ENCODE data around the gene PODXL2. TPM values are rescaled to one million over a fixed set of nuclear protein-coding genes. Genes with fewer than 3 reads are reported as not detected.

Gene PODXL2
- total RNA-seq, 1 experiment from 2014 or later: 5.7 TPM

GRCh38 chr3:127693336-127693843 is 64.4 kb downstream of the PODXL2 start (continued):
- TF ChIP-seq, protein P1, sequence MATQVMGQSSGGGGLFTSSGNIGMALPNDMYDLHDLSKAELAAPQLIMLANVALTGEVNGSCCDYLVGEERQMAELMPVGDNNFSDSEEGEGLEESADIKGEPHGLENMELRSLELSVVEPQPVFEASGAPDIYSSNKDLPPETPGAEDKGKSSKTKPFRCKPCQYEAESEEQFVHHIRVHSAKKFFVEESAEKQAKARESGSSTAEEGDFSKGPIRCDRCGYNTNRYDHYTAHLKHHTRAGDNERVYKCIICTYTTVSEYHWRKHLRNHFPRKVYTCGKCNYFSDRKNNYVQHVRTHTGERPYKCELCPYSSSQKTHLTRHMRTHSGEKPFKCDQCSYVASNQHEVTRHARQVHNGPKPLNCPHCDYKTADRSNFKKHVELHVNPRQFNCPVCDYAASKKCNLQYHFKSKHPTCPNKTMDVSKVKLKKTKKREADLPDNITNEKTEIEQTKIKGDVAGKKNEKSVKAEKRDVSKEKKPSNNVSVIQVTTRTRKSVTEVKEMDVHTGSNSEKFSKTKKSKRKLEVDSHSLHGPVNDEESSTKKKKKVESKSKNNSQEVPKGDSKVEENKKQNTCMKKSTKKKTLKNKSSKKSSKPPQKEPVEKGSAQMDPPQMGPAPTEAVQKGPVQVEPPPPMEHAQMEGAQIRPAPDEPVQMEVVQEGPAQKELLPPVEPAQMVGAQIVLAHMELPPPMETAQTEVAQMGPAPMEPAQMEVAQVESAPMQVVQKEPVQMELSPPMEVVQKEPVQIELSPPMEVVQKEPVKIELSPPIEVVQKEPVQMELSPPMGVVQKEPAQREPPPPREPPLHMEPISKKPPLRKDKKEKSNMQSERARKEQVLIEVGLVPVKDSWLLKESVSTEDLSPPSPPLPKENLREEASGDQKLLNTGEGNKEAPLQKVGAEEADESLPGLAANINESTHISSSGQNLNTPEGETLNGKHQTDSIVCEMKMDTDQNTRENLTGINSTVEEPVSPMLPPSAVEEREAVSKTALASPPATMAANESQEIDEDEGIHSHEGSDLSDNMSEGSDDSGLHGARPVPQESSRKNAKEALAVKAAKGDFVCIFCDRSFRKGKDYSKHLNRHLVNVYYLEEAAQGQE (IDR thresholded peaks at IDR 0.05; ENCODE audit: low read depth): no peak
- no peak for TF ChIP-seq RAD21 (IDR thresholded peaks at IDR 0.05; ENCODE audit: low read depth)
- no peak for TF ChIP-seq ELF1 (IDR thresholded peaks at IDR 0.05; ENCODE audit: borderline replicate concordance, low read depth)
- TF ChIP-seq, protein P2, sequence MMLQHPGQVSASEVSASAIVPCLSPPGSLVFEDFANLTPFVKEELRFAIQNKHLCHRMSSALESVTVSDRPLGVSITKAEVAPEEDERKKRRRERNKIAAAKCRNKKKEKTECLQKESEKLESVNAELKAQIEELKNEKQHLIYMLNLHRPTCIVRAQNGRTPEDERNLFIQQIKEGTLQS (IDR thresholded peaks at IDR 0.05): no peak
- TF ChIP-seq TCF7L2 (IDR thresholded peaks at IDR 0.05; ENCODE audit: borderline replicate concordance, extremely low read depth, insufficient read depth, insufficient read length): no peak

DNA sequence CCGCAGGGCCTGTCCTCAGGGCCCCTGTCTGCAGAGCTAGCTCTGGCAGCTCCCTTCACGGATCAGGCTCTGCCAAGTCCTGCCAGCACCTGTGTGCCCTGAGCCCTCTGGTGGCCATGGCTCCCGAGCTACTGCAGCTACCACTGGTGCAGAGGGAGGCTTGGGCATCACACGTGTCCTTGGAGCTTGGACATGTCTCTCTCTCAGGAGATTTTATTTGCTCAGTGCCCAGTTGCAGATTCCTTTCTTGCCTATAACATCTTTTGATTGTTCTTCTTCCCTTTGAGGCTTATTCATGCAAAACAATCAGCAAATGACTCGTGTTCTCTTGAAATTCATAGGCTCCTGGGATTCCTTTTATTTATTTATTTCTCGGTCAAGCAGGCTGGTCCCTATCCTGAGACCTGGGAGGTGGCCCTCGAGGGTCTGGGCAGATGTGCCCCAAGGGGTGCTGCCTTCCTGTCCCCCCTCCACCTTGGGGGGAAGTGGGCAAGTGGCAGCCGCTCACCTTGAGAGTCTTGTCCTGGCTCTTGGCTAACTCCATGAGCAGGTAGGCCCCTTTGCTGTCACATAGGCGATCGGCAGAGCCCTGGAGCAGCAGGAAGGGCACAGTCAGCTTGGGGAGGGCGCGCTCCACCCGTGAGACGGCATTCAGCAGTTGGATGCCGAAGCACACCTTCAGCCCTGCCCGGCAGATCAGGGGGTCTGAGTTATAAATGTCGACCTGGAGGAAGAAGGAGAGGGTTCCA is 65.7 kb downstream of the PODXL2 start:
- H3K9ac ChIP-seq (ENCODE audit: low read length): no peak overlapping the region
- H2AFZ ChIP-seq (ENCODE audit: low read depth, low read length, poor library complexity, severe bottlenecking): no peak overlapping the region
- ChIA-PET POLR2A (no interaction called here), RAD21 (ENCODE audit: low non-redundant PET in 1 of 2, low total read pairs in 2 of 2, uncharacterized antibody in 2 of 2, unreplicated experiment in 2 of 2) (interaction anchor here (0.5 to 1.0 kb wide), 3 partner anchors 42 to 54 kb away, joined by 3 to 7 read pairs (median 6); no protein-coding TSS in a partner anchor), CTCF (interaction anchor here (0.6 to 2.4 kb wide), 8 partner anchors 12 to 265 kb away, joined by 3 to 11 read pairs (median 4); partner anchors contain the start of gene TPRA1)
- no peak for TF ChIP-seq JUND (IDR thresholded peaks at IDR 0.05)
- TF ChIP-seq RAD21 (IDR thresholded peaks at IDR 0.05; ENCODE audit: low read depth): peak; percentile 54
- TF ChIP-seq CTCF (IDR thresholded peaks at IDR 0.05 in 2 of 3, conservative IDR thresholded peaks at IDR 0.05 in 1 of 3; ENCODE audit: borderline replicate concordance in 1 of 3, insufficient read depth in 1 of 3, low read depth in 2 of 3, low read length in 2 of 3): peak; percentile 47 to 66 (median 49); a peak in 5 of 6 replicates
- no peak overlapping the region for H3K4me2 ChIP-seq (ENCODE audit: low read length)
- H3K9me3 ChIP-seq (ENCODE audit: control insufficient read depth in 1 of 2, insufficient read depth in 1 of 2, low read depth in 1 of 2, low read length in 2 of 2): no peaks in the 10 kb centered on the region
- no peaks in the 10 kb centered on the region for H4K20me1 ChIP-seq (ENCODE audit: insufficient read depth)
- H3K9me2 ChIP-seq (ENCODE audit: insufficient read depth): no peaks in the 10 kb centered on the region
- peaks cover 12 to 46% of the 10 kb centered on the region in 2 experiments for H3K4me1 ChIP-seq (ENCODE audit: control insufficient read depth in 1 of 2, insufficient read depth in 2 of 2, low read length in 2 of 2)
- intact Hi-C loops (cut with micrococcal nuclease): no loop called here
- H3K79me2 ChIP-seq (ENCODE audit: insufficient read depth, low read length): no peaks in the 10 kb centered on the region
- H3K36me3 ChIP-seq (ENCODE audit: control insufficient read depth in 1 of 2, insufficient read depth in 2 of 2, low read length in 2 of 2): no peaks in the 10 kb centered on the region
- peak; percentile 38 for DNase-seq (ENCODE audit: low read depth, low spot score)
- H3K27me3 ChIP-seq (ENCODE audit: insufficient read depth, low read length): no peaks in the 10 kb centered on the region
- no peak overlapping the region for H3K27ac ChIP-seq (ENCODE audit: low read depth, low read length)
- no peak overlapping the region for H3K4me3 ChIP-seq (replicated peaks in 1 of 2; ENCODE audit: low read depth in 1 of 2, low read length in 2 of 2)
- peak; percentile 61 for ATAC-seq
- no TSS peak for BruUV-seq (replicated peaks)
